Tibial artery (tissue), 4 donors: Measurements from ENCODE around the gene KIF5A.

Experiments
- DNase-seq, 2 donors: peaks; one replicate each; pipeline ENCODE4 v3.0.0-alpha.2; 2019
- H3K27ac ChIP-seq, 2 donors: fragments of 200-600 bp; sonication (generic) in 1 of 2; 1 replicate in 1 of 2; 2 replicates in 1 of 2; pipeline ENCODE4 v1.5.1; 2018 to 2019; ENCODE audit warnings: mild to moderate bottlenecking in 1 of 2
- H3K27me3 ChIP-seq, 2 donors: fragments of 200-600 bp; sonication (generic) in 1 of 2; one replicate each; pipeline versions ENCODE4 v1.5.1 to v1.6.0; 2016 to 2019
- H3K36me3 ChIP-seq, 3 donors: fragments of 200-600 bp; sonication (generic) in 2 of 3; one replicate each; pipeline ENCODE4 v1.5.1; 2016 to 2019; ENCODE audit warnings: mild to moderate bottlenecking in 2 of 3
- H3K4me1 ChIP-seq, 4 donors: fragments of 200-600 bp; sonication (generic) in 2 of 4; 1 replicate in 3 of 4; 2 replicates in 1 of 4; pipeline ENCODE4 v1.5.1; 2016 to 2019
- H3K4me3 ChIP-seq, 2 donors: fragments of 200-600 bp; sonication (generic) in 1 of 2; 1 replicate in 1 of 2; 2 replicates in 1 of 2; pipeline ENCODE4 v1.5.1; 2018 to 2019; ENCODE audit warnings: mild to moderate bottlenecking in 2 of 2
- H3K9me3 ChIP-seq, 3 donors: fragments of 200-600 bp; sonication (generic) in 1 of 3; one replicate each; pipeline ENCODE4 v1.5.1; 2016 to 2019
- CTCF ChIP-seq, 2 experiments: fragments of 200-600 bp in 1 of 2; fragments of 450-650 bp in 1 of 2; IDR thresholded peaks; one replicate each; pipeline ENCODE4 v1.5.1; 2017 to 2019; ENCODE audit warnings: antibody characterized with exemption in 2 of 2, mild to moderate bottlenecking in 1 of 2, moderate library complexity in 1 of 2
- intact Hi-C: fragments of 100-400 bp; cut with DNase I; formaldehyde crosslinking; loops from one replicate; pipeline ENCODE4 v1.15.0; 2023; ENCODE audit warnings: low total_unique reads

The KIF5A gene

GRCh38 chr12:57602544-57602943 lies 52.7 kb downstream of the KIF5A start:
- Histone ChIP-seq H3K27me3 (no peaks in the 10 kb centered on the region), H3K27ac (peak overlapping the region in 1 of 2 donors; percentile 99), H3K36me3 (peaks cover 14 to 64% (median 35%) of the 10 kb centered on the region in 3 donors), H3K4me1 (peaks cover 0 to 29% (median 19%) of the 10 kb centered on the region in 4 donors), H3K9me3 (no peaks in the 10 kb centered on the region), H3K4me3 (no peak overlapping the region)
- no peak for DNase-seq
- intact Hi-C loops = no loop called here
- TF ChIP-seq CTCF (IDR thresholded peaks at IDR 0.05) = no peak

GRCh38 chr12:57603324-57603723 lies 53.5 kb downstream of the KIF5A start:
- intact Hi-C loops = no loop called here
- no peak for DNase-seq
- TF ChIP-seq CTCF (IDR thresholded peaks at IDR 0.05) = no peak
- Histone ChIP-seq H3K27me3 (no peaks in the 10 kb centered on the region), H3K4me1 (peaks cover 0 to 29% (median 19%) of the 10 kb centered on the region in 4 donors), H3K4me3 (peak overlapping the region in 1 of 2 donors; percentile 89), H3K27ac (peak overlapping the region; percentile 99 to 100), H3K9me3 (no peaks in the 10 kb centered on the region), H3K36me3 (peaks cover 14 to 64% (median 35%) of the 10 kb centered on the region in 3 donors)

- H3K27me3 ChIP-seq = no peaks in the 10 kb centered on the region
- no peaks in the 10 kb centered on the region for H3K9me3 ChIP-seq
- peaks cover 14 to 64% (median 33%) of the 10 kb centered on the region in 3 donors for H3K36me3 ChIP-seq
- H3K27ac ChIP-seq = peak overlapping the region; percentile 99 to 100
- peak overlapping the region; percentile 83 to 89 for H3K4me3 ChIP-seq
- peaks cover 0 to 32% (median 20%) of the 10 kb centered on the region in 4 donors for H3K4me1 ChIP-seq
- peak; percentile 72 to 93 for DNase-seq
- no peak for TF ChIP-seq CTCF (IDR thresholded peaks at IDR 0.05)
- intact Hi-C loops = no loop called here
Observed at GRCh38 chr12:57603815-57604453, 54.1 kb downstream of the KIF5A start.

- H3K9me3 ChIP-seq = no peaks in the 10 kb centered on the region
- peaks cover 12 to 58% (median 27%) of the 10 kb centered on the region in 3 donors for H3K36me3 ChIP-seq
- H3K27me3 ChIP-seq = no peaks in the 10 kb centered on the region
- H3K4me1 ChIP-seq = peaks cover 0 to 38% (median 26%) of the 10 kb centered on the region in 4 donors
- TF ChIP-seq CTCF (IDR thresholded peaks at IDR 0.05) = no peak
- H3K27ac ChIP-seq = peak within 1 kb of the TSS; percentile 99 to 100
- intact Hi-C loops = no loop called here
- H3K4me3 ChIP-seq = peak within 1 kb of the TSS; percentile 83 to 89
- DNase-seq = peak; percentile 59 to 83
Observed at GRCh38 chr12:57604454-57604991, 54.7 kb downstream of the KIF5A start, which contains the start of gene DTX3. Gene DTX3, plus strand, starts transcription at chr12:57604824. Its CDS starts 1,694 bp downstream, at chr12:57606518.

GRCh38 chr12:57604992-57605810 lies 55.4 kb downstream of the KIF5A start:
- intact Hi-C loops = no loop called here
- H3K4me3 ChIP-seq = peak overlapping the region; percentile 83 to 89
- DNase-seq = peak; percentile 65 to 89
- peak overlapping the region; percentile 99 to 100 for H3K27ac ChIP-seq
- H3K27me3 ChIP-seq = no peaks in the 10 kb centered on the region
- H3K9me3 ChIP-seq = no peaks in the 10 kb centered on the region
- TF ChIP-seq CTCF (IDR thresholded peaks at IDR 0.05) = no peak
- peaks cover 0 to 45% (median 33%) of the 10 kb centered on the region in 4 donors for H3K4me1 ChIP-seq
- peaks cover 8 to 51% (median 20%) of the 10 kb centered on the region in 3 donors for H3K36me3 ChIP-seq
